H9 (cell line): ENCODE results near the gene TOMM5. TPM values are rescaled to one million over a fixed set of nuclear protein-coding genes. Genes with fewer than 3 reads are reported as not detected.

Source experiments
- DNase-seq: peaks from one replicate; pipeline ENCODE4 v3.0.0-alpha.2; 2017
- H2AFZ ChIP-seq: one replicate; pipeline ENCODE4 v1.6.1; 2013; ENCODE audit warnings: mild to moderate bottlenecking, low read length, control low read depth, moderate library complexity
- H2AK5ac ChIP-seq: 2 replicates; pipeline ENCODE4 v1.6.1; 2013; ENCODE audit warnings: low read length, control low read depth, mixed read lengths; ENCODE audit not compliant: insufficient read length
- H2BK120ac ChIP-seq: one replicate; pipeline ENCODE4 v1.6.1; 2013; ENCODE audit warnings: low read depth, mild to moderate bottlenecking, low read length, control low read depth, inconsistent platforms; ENCODE audit not compliant: poor library complexity, severe bottlenecking
- H2BK12ac ChIP-seq: 2 replicates; pipeline ENCODE4 v1.6.1; 2013; ENCODE audit warnings: low read length, control low read depth, mixed read lengths, low read depth; ENCODE audit not compliant: insufficient read length
- H2BK15ac ChIP-seq: 2 replicates; pipeline ENCODE4 v1.6.1; 2013; ENCODE audit warnings: low read depth, low read length, control low read depth
- H2BK20ac ChIP-seq: one replicate; pipeline ENCODE4 v1.6.1; 2013; ENCODE audit warnings: low read depth, mild to moderate bottlenecking, low read length, control low read depth, inconsistent platforms; ENCODE audit not compliant: poor library complexity, severe bottlenecking
- H2BK5ac ChIP-seq: 2 replicates; pipeline ENCODE4 v1.6.1; 2013; ENCODE audit warnings: low read length, control low read depth, mixed read lengths; ENCODE audit not compliant: insufficient read length
- H3K14ac ChIP-seq: 2 replicates; pipeline ENCODE4 v1.6.1; 2013; ENCODE audit warnings: low read length, control low read depth; ENCODE audit not compliant: insufficient read depth
- H3K18ac ChIP-seq: 2 replicates; pipeline ENCODE4 v1.6.1; 2013; ENCODE audit warnings: low read depth, mild to moderate bottlenecking, mixed read lengths, low read length, control low read depth; ENCODE audit not compliant: insufficient read length
- H3K23ac ChIP-seq: 2 replicates; pipeline ENCODE4 v1.6.1; 2013; ENCODE audit warnings: low read length, control low read depth, mixed read lengths, low read depth; ENCODE audit not compliant: insufficient read length
- H3K23me2 ChIP-seq: 2 replicates; pipeline ENCODE4 v1.6.1; 2013; ENCODE audit warnings: low read depth, mild to moderate bottlenecking, mixed read lengths, low read length, control low read depth; ENCODE audit not compliant: insufficient read length, poor library complexity, severe bottlenecking
- H3K27ac ChIP-seq: 2 replicates; pipeline ENCODE4 v1.5.1; 2013; ENCODE audit warnings: low read length, control low read depth, mixed read lengths, low read depth; ENCODE audit not compliant: insufficient read length
- H3K27me3 ChIP-seq: 2 replicates; pipeline ENCODE4 v1.6.1; 2013; ENCODE audit warnings: low read length, control low read depth, inconsistent platforms; ENCODE audit not compliant: insufficient read depth
- H3K4ac ChIP-seq: 2 replicates; pipeline ENCODE4 v1.6.1; 2013; ENCODE audit warnings: low read depth, mild to moderate bottlenecking, control low read depth, inconsistent platforms, low read length, moderate library complexity
- H3K4me1 ChIP-seq: 2 replicates; pipeline ENCODE4 v1.6.1; 2013; ENCODE audit warnings: low read length, control low read depth, inconsistent platforms; ENCODE audit not compliant: insufficient read depth
- H3K4me2 ChIP-seq: 2 replicates; pipeline ENCODE4 v1.6.1; 2013; ENCODE audit warnings: low read length, control low read depth, mixed read lengths; ENCODE audit not compliant: insufficient read length, insufficient read depth
- H3K56ac ChIP-seq: 2 replicates; pipeline ENCODE4 v1.6.1; 2013; ENCODE audit warnings: low read depth, mild to moderate bottlenecking, mixed read lengths, low read length, control low read depth; ENCODE audit not compliant: insufficient read length
- H3K79me1 ChIP-seq: 2 replicates; pipeline ENCODE4 v1.6.1; 2013; ENCODE audit warnings: low read depth, mild to moderate bottlenecking, moderate library complexity, low read length, control low read depth, inconsistent platforms; ENCODE audit not compliant: insufficient read depth, poor library complexity, severe bottlenecking
- H3K79me2 ChIP-seq: 2 replicates; pipeline ENCODE4 v1.6.1; 2013; ENCODE audit warnings: low read length, control low read depth, inconsistent platforms; ENCODE audit not compliant: insufficient read depth
- H3K9ac ChIP-seq: 2 replicates; pipeline ENCODE4 v1.6.1; 2013; ENCODE audit warnings: low read length, control low read depth, mixed read lengths; ENCODE audit not compliant: insufficient read length; ENCODE audit errors: extremely low read depth
- H3K9me3 ChIP-seq: one replicate; pipeline ENCODE4 v1.6.1; 2013; ENCODE audit warnings: low read depth, low read length, inconsistent platforms; ENCODE audit not compliant: control insufficient read depth
- H3T11ph ChIP-seq: one replicate; pipeline ENCODE4 v1.6.1; 2013; ENCODE audit warnings: mild to moderate bottlenecking, low read length, control low read depth, inconsistent platforms
- H4K20me1 ChIP-seq: one replicate; pipeline ENCODE4 v1.6.1; 2013; ENCODE audit not compliant: control insufficient read depth, insufficient read length, insufficient read depth
- H4K5ac ChIP-seq: 2 replicates; pipeline ENCODE4 v1.6.1; 2013; ENCODE audit warnings: low read depth, mild to moderate bottlenecking, mixed read lengths, low read length, control low read depth; ENCODE audit not compliant: insufficient read length
- H4K8ac ChIP-seq: replicated peaks from 2 replicates; pipeline ENCODE4 v1.6.1; 2013; ENCODE audit warnings: low read length, control low read depth, mixed read lengths, low read depth; ENCODE audit not compliant: insufficient read length
- H4K91ac ChIP-seq: 2 replicates; pipeline ENCODE4 v1.6.1; 2013; ENCODE audit warnings: low read depth, mild to moderate bottlenecking, moderate library complexity, mixed read lengths, low read length, control low read depth; ENCODE audit not compliant: insufficient read length
- H3K27ac Mint-ChIP-seq, 3 experiments: 2 replicates in 2 of 3; 3 replicates in 1 of 3; pipeline ENCODE4 v1.8.0; 2020 to 2021; ENCODE audit warnings: mixed read lengths in 3 of 3, mild to moderate bottlenecking in 1 of 3, moderate library complexity in 1 of 3
- H3K27me3 Mint-ChIP-seq: 2 replicates; pipeline ENCODE4 v1.8.0; 2021; ENCODE audit warnings: low read depth, mild to moderate bottlenecking, moderate library complexity, mixed read lengths
- H3K36me3 Mint-ChIP-seq, 3 experiments: 2 replicates in 2 of 3; 3 replicates in 1 of 3; pipeline ENCODE4 v1.8.0; 2020 to 2021; ENCODE audit warnings: low read depth in 3 of 3, mixed read lengths in 3 of 3; ENCODE audit not compliant: insufficient read depth in 1 of 3
- H3K4me1 Mint-ChIP-seq, 2 experiments: 2 replicates each; pipeline ENCODE4 v1.8.0; 2020; ENCODE audit warnings: mixed read lengths in 2 of 2
- H3K4me3 Mint-ChIP-seq, 2 experiments: 2 replicates in 1 of 2; 3 replicates in 1 of 2; pipeline ENCODE4 v1.8.0; 2020 to 2021; ENCODE audit warnings: mild to moderate bottlenecking in 2 of 2, mixed read lengths in 2 of 2, moderate library complexity in 1 of 2
- H3K9me3 Mint-ChIP-seq, 2 experiments: 2 replicates in 1 of 2; 3 replicates in 1 of 2; pipeline ENCODE4 v1.8.0; 2020; ENCODE audit warnings: mild to moderate bottlenecking in 2 of 2, mixed read lengths in 2 of 2, moderate library complexity in 1 of 2
- CTCF ChIP-seq: fragments of 200-600 bp; sonication (generic); conservative IDR thresholded peaks from 3 replicates; pipeline ENCODE4 v1.8.0; 2021; ENCODE audit warnings: antibody characterized with exemption, mild to moderate bottlenecking
- WGBS: extraction: QIAGEN DNeasy Blood & Tissue Kit; methylation state at CpG from one replicate; pipeline ENCODE4 v1.1.7; 2013; ENCODE audit warnings: missing lambda C conversion rate, low lambda C conversion rate, mixed read lengths; ENCODE audit not compliant: insufficient read length; ENCODE audit errors: extremely low coverage; 5-methylcytosine and 5-hydroxymethylcytosine counted together
- total RNA-seq: library from RNA; stranded (reverse); gene quantifications from 2 replicates; pipeline ENCODE4 v1.2.1, GENCODE V29; 2021

The TOMM5 gene
- total RNA-seq, 1 experiment from 2014 or later = 124 TPM

DNA sequence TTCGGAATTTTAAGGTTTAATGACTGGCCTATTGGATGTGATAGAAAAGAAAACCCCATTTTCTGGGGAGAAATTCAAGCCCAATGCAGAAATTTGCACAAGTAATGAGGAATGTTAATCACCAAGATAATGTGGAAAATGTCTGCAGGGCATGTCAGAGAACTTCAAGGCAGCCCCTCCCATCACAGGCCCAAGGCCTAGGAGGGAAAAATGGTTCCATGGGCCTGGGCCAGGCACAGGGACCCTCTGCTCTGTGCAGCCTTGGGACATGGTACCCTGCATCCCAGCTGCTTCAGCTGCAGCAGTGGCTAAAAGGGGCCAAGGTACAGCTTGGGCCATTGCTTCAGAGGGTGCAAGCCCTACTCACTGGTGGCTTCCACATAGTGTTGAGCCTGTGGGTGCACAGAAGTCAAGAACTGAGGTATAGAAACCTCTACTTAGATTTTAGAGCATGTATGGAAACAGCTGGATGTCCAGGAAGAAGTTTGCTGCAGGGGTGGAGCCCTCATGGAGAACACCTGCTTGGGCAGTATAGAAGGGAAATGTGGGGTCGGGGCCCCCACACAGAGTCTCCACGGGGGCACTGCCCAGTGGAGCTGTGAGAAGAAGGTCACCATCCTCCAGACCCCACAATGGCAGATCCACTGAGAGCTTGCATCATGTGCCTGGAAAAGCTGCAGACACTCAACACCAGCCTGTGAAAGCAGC is 28.4 kb downstream of the TOMM5 start:
- no peak overlapping the region for H3K56ac ChIP-seq
- no peaks in the 10 kb centered on the region for H3K9me3 ChIP-seq
- H3K79me1 ChIP-seq = no peaks in the 10 kb centered on the region
- no peak overlapping the region for H3K27ac Mint-ChIP-seq
- H4K5ac ChIP-seq = no peak overlapping the region
- H3K18ac ChIP-seq = no peak overlapping the region
- no peak overlapping the region for H4K8ac ChIP-seq
- H4K91ac ChIP-seq = no peak overlapping the region
- H2BK15ac ChIP-seq = no peak overlapping the region
- H3K27me3 ChIP-seq = no peaks in the 10 kb centered on the region
- no peak overlapping the region for H3T11ph ChIP-seq
- no peaks in the 10 kb centered on the region; the same call in 1 of the 2 replicates for H3K79me2 ChIP-seq
- TF ChIP-seq CTCF = no peak
- peaks cover 23 to 38% of the 10 kb centered on the region in 2 experiments for H3K4me1 Mint-ChIP-seq
- peaks cover 29 to 30% (median 29%) of the 10 kb centered on the region in 3 experiments for H3K36me3 Mint-ChIP-seq
- H4K20me1 ChIP-seq = no peaks in the 10 kb centered on the region
- no CpG with 5 or more reads among the region's 3 CpGs for WGBS
- H3K4ac ChIP-seq = no peak overlapping the region
- DNase-seq = no peak
- H3K4me2 ChIP-seq = no peak overlapping the region
- no peak overlapping the region for H3K14ac ChIP-seq
- no peak overlapping the region for H2BK120ac ChIP-seq
- H2BK5ac ChIP-seq = no peak overlapping the region
- no peak overlapping the region for H2AFZ ChIP-seq
- H3K27me3 Mint-ChIP-seq = peaks cover 2% of the 10 kb centered on the region; the same call in 1 of the 2 replicates
- H2BK20ac ChIP-seq = no peak overlapping the region
- no peak overlapping the region for H2AK5ac ChIP-seq
- no peak overlapping the region for H2BK12ac ChIP-seq
- H3K23me2 ChIP-seq = no peaks in the 10 kb centered on the region
- H3K23ac ChIP-seq = no peak overlapping the region
- peaks cover 7% of the 10 kb centered on the region for H3K4me1 ChIP-seq
- H3K4me3 Mint-ChIP-seq = no peak overlapping the region
- H3K9me3 Mint-ChIP-seq = peaks cover 23 to 24% of the 10 kb centered on the region in 2 experiments
- H3K9ac ChIP-seq = no peak overlapping the region
- H3K27ac ChIP-seq = no peak overlapping the region
